A549 treated with DMSO at 1 μM for 4 hours (cell line): Measurements from ENCODE around the gene GAB2. TPM values are rescaled to one million over a fixed set of nuclear protein-coding genes. Genes with fewer than 3 reads are reported as not detected.

ENCODE experiments used
- total RNA-seq: library from RNA; stranded (reverse); fragments of 200-300 nt; extraction: Qiagen RNA extraction; gene quantifications from 5 replicates; pipeline ENCODE4 v1.2.3, GENCODE V29; 2022; ENCODE audit warnings: low read depth

The GAB2 gene
- total RNA-seq, result 3.9 to 6.1 TPM (median 4.3 TPM) in 5 replicates

GRCh38 chr11:78417175-78417887 lies at the start of gene GAB2:
Gene GAB2 (minus strand): TSS chr11:78417820. CDS start chr11:78417720, 100 bp downstream.

GRCh38 chr11:78188286-78189173 lies 229.1 kb downstream of the GAB2 start, which contains the start of the genes KCTD21 and USP35:
Gene KCTD21 (minus strand): TSS chr11:78188626. CDS start chr11:78174554, 14,072 bp downstream.
Gene USP35 (plus strand): TSS chr11:78188919. CDS start chr11:78196246, 7,327 bp downstream.

Other genes starting within 250 kb of the GAB2 start
- gene KCTD21, start 229.2 kb downstream of the GAB2 start, total RNA-seq, result 6.9 to 7.7 TPM (median 7.1 TPM) in 5 replicates
- gene USP35, start 228.9 kb downstream of the GAB2 start, total RNA-seq, result 5.1 to 7.4 TPM (median 6.7 TPM) in 5 replicates
- gene NARS2, start 157.0 kb upstream of the GAB2 start, total RNA-seq, result 18.0 to 22.0 TPM (median 21.2 TPM) in 5 replicates